ENCODE results near the gene ARHGAP19.

Gene ARHGAP19

GRCh38 chr10:97195706-97196222 lies 96.7 kb downstream of the ARHGAP19 start:
- no peak; the same call in 2 of the 3 replicates for ATAC-seq
- TF ChIP-seq SNAI2 (CRISPR knock-in tag; IDR thresholded peaks at IDR 0.05) (no peak), POU6F1 (CRISPR knock-in tag; IDR thresholded peaks at IDR 0.05; ENCODE audit: borderline replicate concordance, low read depth) (no peak), CSDC2 (CRISPR knock-in tag; IDR thresholded peaks at IDR 0.05) (no peak), PPARA (CRISPR knock-in tag; IDR thresholded peaks at IDR 0.05; ENCODE audit: borderline replicate concordance) (no peak), PATZ1 (CRISPR knock-in tag; IDR thresholded peaks at IDR 0.05; ENCODE audit: borderline replicate concordance) (no peak), ZFP3 (CRISPR knock-in tag; IDR thresholded peaks at IDR 0.05) (no peak), GLIS3 (CRISPR knock-in tag; IDR thresholded peaks at IDR 0.05) (no peak), BACH2 (CRISPR knock-in tag; IDR thresholded peaks at IDR 0.05; ENCODE audit: borderline replicate concordance) (no peak)

DNA sequence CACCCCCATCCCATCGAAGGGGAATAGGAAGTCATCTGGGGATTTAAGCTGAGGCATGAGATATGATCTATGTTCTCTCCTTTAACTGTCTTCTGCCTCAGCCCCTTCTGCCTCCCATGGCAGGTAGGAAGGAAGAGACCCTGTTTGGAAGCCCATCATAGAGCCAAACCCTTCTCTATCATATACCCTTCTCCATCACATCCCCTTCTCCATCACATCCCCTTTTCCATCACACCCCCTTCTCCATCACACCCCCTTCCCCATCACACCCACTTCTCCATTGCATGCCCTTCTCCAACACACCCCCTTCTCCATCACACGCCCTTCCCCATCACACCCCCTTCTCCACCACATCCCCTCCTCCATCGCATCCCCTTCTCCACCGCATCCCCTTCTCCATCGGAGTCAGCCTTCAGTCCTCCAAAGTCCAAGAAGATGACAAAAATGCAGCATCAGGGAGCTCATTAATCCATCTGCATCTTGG lies 99.4 kb downstream of the ARHGAP19 start:
- no peak for ATAC-seq
- TF ChIP-seq ZNF565 (CRISPR knock-in tag; conservative IDR thresholded peaks at IDR 0.05; ENCODE audit: low read depth) (no peak), TSHZ2 (CRISPR knock-in tag; IDR thresholded peaks at IDR 0.05) (no peak), ZNF70 (CRISPR knock-in tag; IDR thresholded peaks at IDR 0.05) (no peak), POU6F1 (CRISPR knock-in tag; IDR thresholded peaks at IDR 0.05; ENCODE audit: borderline replicate concordance, low read depth) (no peak), ZC3H10 (CRISPR knock-in tag; IDR thresholded peaks at IDR 0.05) (no peak), ZFP30 (CRISPR knock-in tag; IDR thresholded peaks at IDR 0.05) (no peak), ARNTL (CRISPR knock-in tag; IDR thresholded peaks at IDR 0.05; ENCODE audit: borderline replicate concordance, low read depth) (no peak), GLIS3 (CRISPR knock-in tag; IDR thresholded peaks at IDR 0.05) (no peak), RARB (CRISPR knock-in tag; IDR thresholded peaks at IDR 0.05) (no peak), TCF4 (CRISPR knock-in tag; IDR thresholded peaks at IDR 0.05; ENCODE audit: borderline replicate concordance) (no peak), ZNF8 (CRISPR knock-in tag; IDR thresholded peaks at IDR 0.05) (no peak)
- TF ChIP-seq, protein P1, sequence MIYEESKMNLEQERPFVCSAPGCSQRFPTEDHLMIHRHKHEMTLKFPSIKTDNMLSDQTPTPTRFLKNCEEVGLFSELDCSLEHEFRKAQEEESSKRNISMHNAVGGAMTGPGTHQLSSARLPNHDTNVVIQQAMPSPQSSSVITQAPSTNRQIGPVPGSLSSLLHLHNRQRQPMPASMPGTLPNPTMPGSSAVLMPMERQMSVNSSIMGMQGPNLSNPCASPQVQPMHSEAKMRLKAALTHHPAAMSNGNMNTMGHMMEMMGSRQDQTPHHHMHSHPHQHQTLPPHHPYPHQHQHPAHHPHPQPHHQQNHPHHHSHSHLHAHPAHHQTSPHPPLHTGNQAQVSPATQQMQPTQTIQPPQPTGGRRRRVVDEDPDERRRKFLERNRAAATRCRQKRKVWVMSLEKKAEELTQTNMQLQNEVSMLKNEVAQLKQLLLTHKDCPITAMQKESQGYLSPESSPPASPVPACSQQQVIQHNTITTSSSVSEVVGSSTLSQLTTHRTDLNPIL (CRISPR knock-in tag; IDR thresholded peaks at IDR 0.05; ENCODE audit: low read depth), result no peak

- TF ChIP-seq TOX (CRISPR knock-in tag; IDR thresholded peaks at IDR 0.05; ENCODE audit: borderline replicate concordance), result no peak
- no peak for TF ChIP-seq PPARA (CRISPR knock-in tag; IDR thresholded peaks at IDR 0.05; ENCODE audit: borderline replicate concordance)
- TF ChIP-seq ZNF70 (CRISPR knock-in tag; IDR thresholded peaks at IDR 0.05), result no peak
- no peak for TF ChIP-seq CSDC2 (CRISPR knock-in tag; IDR thresholded peaks at IDR 0.05)
- TF ChIP-seq OSR1 (CRISPR knock-in tag; IDR thresholded peaks at IDR 0.05), result no peak
- TF ChIP-seq RARB (CRISPR knock-in tag; IDR thresholded peaks at IDR 0.05), result no peak
- TF ChIP-seq TCF4 (CRISPR knock-in tag; IDR thresholded peaks at IDR 0.05; ENCODE audit: borderline replicate concordance), result no peak
- no peak for TF ChIP-seq ZFP3 (CRISPR knock-in tag; IDR thresholded peaks at IDR 0.05)
- TF ChIP-seq ZFP30 (CRISPR knock-in tag; IDR thresholded peaks at IDR 0.05), result no peak
- TF ChIP-seq POU6F1 (CRISPR knock-in tag; IDR thresholded peaks at IDR 0.05; ENCODE audit: borderline replicate concordance, low read depth), result no peak
- no peak for TF ChIP-seq SNAI2 (CRISPR knock-in tag; IDR thresholded peaks at IDR 0.05)
- no peak for TF ChIP-seq GLIS3 (CRISPR knock-in tag; IDR thresholded peaks at IDR 0.05)
- no peak for TF ChIP-seq ZNF565 (CRISPR knock-in tag; conservative IDR thresholded peaks at IDR 0.05; ENCODE audit: low read depth)
- TF ChIP-seq ARNTL (CRISPR knock-in tag; IDR thresholded peaks at IDR 0.05; ENCODE audit: borderline replicate concordance, low read depth), result no peak
- TF ChIP-seq ZNF8 (CRISPR knock-in tag; IDR thresholded peaks at IDR 0.05), result no peak
- no peak for TF ChIP-seq ESRRG (CRISPR knock-in tag; IDR thresholded peaks at IDR 0.05)
- no peak for TF ChIP-seq CSRNP3 (CRISPR knock-in tag; IDR thresholded peaks at IDR 0.05)
- TF ChIP-seq ZC3H10 (CRISPR knock-in tag; IDR thresholded peaks at IDR 0.05), result no peak
These were observed 102.0 kb downstream of the ARHGAP19 start for GRCh38 chr10:97190450-97190849.

More at GRCh38 chr10:97190450-97190849, 102.0 kb downstream of the ARHGAP19 start:
- ATAC-seq, result no peak
